Smooth muscle cell (in vitro differentiated cells): ENCODE measurements around the gene CASP1. TPM values are rescaled to one million over a fixed set of nuclear protein-coding genes. Genes with fewer than 3 reads are reported as not detected.

Experiments used
- DNase-seq: peaks from one replicate; lab custom pipeline; 2025; ENCODE audit not compliant: unreplicated experiment; lab: John Stamatoyannopoulos, UW
- H2AFZ ChIP-seq: fragments of 200-600 bp; sonication (generic); 2 replicates; pipeline ENCODE4 v1.6.0; 2016; ENCODE audit warnings: antibody characterized with exemption, low read depth, mild to moderate bottlenecking
- H3F3A ChIP-seq: fragments of 200-600 bp; sonication (generic); 2 replicates; pipeline ENCODE4 v1.6.0; 2017; ENCODE audit warnings: antibody characterized with exemption, low read depth
- H3K27ac ChIP-seq: fragments of 200-600 bp; sonication (generic); 2 replicates; pipeline ENCODE4 v1.5.1; 2016; ENCODE audit warnings: low read depth, mild to moderate bottlenecking
- H3K27me3 ChIP-seq: fragments of 200-600 bp; sonication (generic); 2 replicates; pipeline ENCODE4 v1.6.1; 2016; ENCODE audit warnings: low read depth, mild to moderate bottlenecking
- H3K36me3 ChIP-seq: fragments of 200-600 bp; sonication (generic); 2 replicates; pipeline ENCODE4 v1.5.1; 2016; ENCODE audit warnings: low read depth
- H3K4me1 ChIP-seq: fragments of 200-600 bp; sonication (generic); 2 replicates; pipeline ENCODE4 v1.5.1; 2016; ENCODE audit warnings: low read depth
- H3K4me2 ChIP-seq: fragments of 200-600 bp; sonication (generic); 2 replicates; pipeline ENCODE4 v1.6.0; 2016; ENCODE audit warnings: mild to moderate bottlenecking
- H3K4me3 ChIP-seq: fragments of 200-600 bp; sonication (generic); 2 replicates; pipeline ENCODE4 v1.5.1; 2016; ENCODE audit warnings: mild to moderate bottlenecking
- H3K79me2 ChIP-seq: fragments of 200-600 bp; sonication (generic); 2 replicates; pipeline ENCODE4 v1.6.0; 2016; ENCODE audit warnings: low read depth, mild to moderate bottlenecking
- H3K9ac ChIP-seq: fragments of 200-600 bp; sonication (generic); 2 replicates; pipeline ENCODE4 v1.6.0; 2016; ENCODE audit warnings: low read depth
- H3K9me3 ChIP-seq: fragments of 200-600 bp; sonication (generic); replicated peaks from 2 replicates; pipeline ENCODE4 v1.5.1; 2016; ENCODE audit warnings: low read depth
- H4K20me1 ChIP-seq: fragments of 200-600 bp; sonication (generic); 2 replicates; pipeline ENCODE4 v1.6.0; 2016; ENCODE audit warnings: low read depth
- CTCF ChIP-seq: fragments of 200-600 bp; sonication (generic); IDR thresholded peaks from 2 replicates; pipeline ENCODE4 v1.5.1; 2017; ENCODE audit warnings: borderline replicate concordance, mild to moderate bottlenecking, antibody characterized with exemption; ENCODE audit not compliant: insufficient read depth, poor library complexity, severe bottlenecking
- WGBS: methylation state at CpG from one replicate; pipeline ENCODE4 v1.1.7; 2016; ENCODE audit warnings: low lambda C conversion rate; 5-methylcytosine and 5-hydroxymethylcytosine counted together
- polyA plus RNA-seq: library from polyadenylated mRNA; unstranded; fragments of >200 nt; fragmentation: Nextera tagmentation; extraction: Ambion mirVana; gene quantifications from 2 replicates; pipeline ENCODE4 v1.2.1, GENCODE V29; 2016
- total RNA-seq: library from RNA; depleted of rRNA; stranded (reverse); fragments of >200 nt; gene quantifications from 2 replicates; pipeline ENCODE4 v1.2.3, GENCODE V29; 2014

The CASP1 gene
- total and polyA plus RNA-seq, 2 experiments from 2014 or later: 0.90 TPM; not detected in 1

GRCh38 chr11:105004021-105004420 lies 30.9 kb downstream of the CASP1 start:
- no peak for DNase-seq
- Histone ChIP-seq H3K79me2 (no peaks in the 10 kb centered on the region), H3K27me3 (no peaks in the 10 kb centered on the region), H3K9ac (no peak overlapping the region), H3F3A (no peaks in the 10 kb centered on the region), H3K4me3 (no peak overlapping the region), H3K36me3 (no peaks in the 10 kb centered on the region), H3K27ac (no peak overlapping the region), H2AFZ (no peak overlapping the region), H3K4me1 (no peaks in the 10 kb centered on the region), H3K9me3 (no peaks in the 10 kb centered on the region), H4K20me1 (no peaks in the 10 kb centered on the region), H3K4me2 (no peak overlapping the region)
- TF ChIP-seq CTCF: no peak
- 71% methylated on average over 3 of the region's 3 CpGs for WGBS

DNA sequence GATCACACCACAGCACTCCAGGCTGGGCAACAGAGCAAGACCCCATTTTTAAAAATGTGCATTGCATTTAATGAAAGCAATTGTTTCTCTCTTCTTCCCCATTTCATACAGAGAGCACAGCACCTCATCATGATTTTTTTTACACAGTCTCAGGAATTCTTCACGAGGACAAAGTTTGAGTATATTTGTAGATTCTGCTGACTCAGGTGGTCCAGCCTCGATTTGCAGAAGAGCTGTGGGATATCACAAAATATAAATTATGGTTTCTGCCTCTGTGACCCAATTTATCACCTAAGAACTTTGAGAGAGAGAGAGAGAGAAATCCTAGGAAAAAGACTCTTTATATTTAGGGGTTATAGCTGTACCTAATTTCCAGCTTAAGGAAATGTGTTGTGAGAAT lies 31.8 kb downstream of the CASP1 start:
- Histone ChIP-seq H3K27me3 (no peaks in the 10 kb centered on the region), H3K4me2 (no peak overlapping the region)

DNA sequence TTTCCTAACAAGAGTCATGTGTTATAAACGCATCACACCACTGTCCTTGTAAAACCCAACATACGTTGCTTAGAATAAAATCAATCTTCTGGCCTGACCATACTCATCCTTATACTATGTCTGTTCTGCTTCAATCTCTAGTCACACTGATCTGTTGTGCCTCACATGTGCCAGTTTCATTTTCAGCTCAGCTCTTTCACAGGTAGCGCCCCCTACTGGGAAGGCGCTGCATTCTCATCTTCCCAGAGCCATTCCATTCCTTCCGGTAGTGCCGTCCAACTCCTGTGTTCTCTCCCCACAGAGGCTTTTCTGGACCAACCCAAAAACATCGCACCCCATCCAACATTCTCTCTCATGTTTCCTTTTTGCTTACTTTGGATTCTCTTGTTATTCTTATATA lies 34.1 kb downstream of the CASP1 start:
- peak; percentile 34 for TF ChIP-seq CTCF
- Histone ChIP-seq H4K20me1 (no peaks in the 10 kb centered on the region), H3K36me3 (no peaks in the 10 kb centered on the region), H3K9me3 (no peaks in the 10 kb centered on the region), H3K4me1 (no peaks in the 10 kb centered on the region), H3K9ac (no peak overlapping the region), H3K27ac (no peak overlapping the region), H3F3A (no peaks in the 10 kb centered on the region), H2AFZ (no peak overlapping the region), H3K27me3 (no peaks in the 10 kb centered on the region), H3K4me2 (no peak overlapping the region), H3K79me2 (no peaks in the 10 kb centered on the region), H3K4me3 (no peak overlapping the region)
- DNase-seq: no peak
- WGBS: 77% methylated on average over 7 of the region's 7 CpGs

More for the DNA sequence above, 31.8 kb downstream of the CASP1 start:
- WGBS: 95% methylated on average over 2 of the region's 2 CpGs
- no peak overlapping the region for H2AFZ ChIP-seq
- no peaks in the 10 kb centered on the region for H3F3A ChIP-seq
- no peak for TF ChIP-seq CTCF
- no peaks in the 10 kb centered on the region for H3K4me1 ChIP-seq
- no peak overlapping the region for H3K27ac ChIP-seq
- H3K36me3 ChIP-seq: no peaks in the 10 kb centered on the region
- no peak overlapping the region for H3K4me3 ChIP-seq
- DNase-seq: no peak
- H4K20me1 ChIP-seq: no peaks in the 10 kb centered on the region
- no peaks in the 10 kb centered on the region for H3K9me3 ChIP-seq
- H3K79me2 ChIP-seq: no peaks in the 10 kb centered on the region
- H3K9ac ChIP-seq: no peak overlapping the region

DNA sequence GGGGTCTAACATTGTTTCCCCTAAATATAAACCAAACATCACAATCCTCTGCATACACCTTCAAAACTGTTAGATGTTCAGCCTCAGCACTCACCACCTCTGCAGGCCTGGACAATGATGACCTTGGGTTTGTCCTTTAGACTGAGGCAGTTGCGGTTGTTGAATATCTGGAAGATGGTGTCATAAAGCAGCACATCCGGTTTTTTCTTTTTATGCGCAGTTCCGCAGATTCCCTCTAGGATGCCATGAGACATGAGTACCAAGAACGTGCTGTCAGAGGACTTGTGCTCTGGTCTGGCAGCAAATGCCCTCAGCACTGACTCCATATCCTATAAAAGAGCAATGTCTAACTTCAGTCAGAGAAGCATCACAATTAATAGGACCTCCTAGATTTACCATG lies 34.8 kb downstream of the CASP1 start:
- DNase-seq: no peak
- no peaks in the 10 kb centered on the region for H3K9me3 ChIP-seq
- 88% methylated on average over 5 of the region's 5 CpGs for WGBS
- no peak overlapping the region for H3K4me2 ChIP-seq
- no peaks in the 10 kb centered on the region for H3F3A ChIP-seq
- no peak overlapping the region for H3K9ac ChIP-seq
- TF ChIP-seq CTCF: peak; percentile 5
- H3K27me3 ChIP-seq: no peaks in the 10 kb centered on the region
- no peak overlapping the region for H2AFZ ChIP-seq
- no peak overlapping the region for H3K4me3 ChIP-seq
- H3K36me3 ChIP-seq: no peaks in the 10 kb centered on the region
- H3K27ac ChIP-seq: no peak overlapping the region
- no peaks in the 10 kb centered on the region for H3K79me2 ChIP-seq
- no peaks in the 10 kb centered on the region for H3K4me1 ChIP-seq
- H4K20me1 ChIP-seq: no peaks in the 10 kb centered on the region
